VCaP (cell line): ENCODE data around the gene PRKCE.

Experiments used
- H3K27ac ChIP-seq: fragments of 450-650 bp; 2 replicates; pipeline ENCODE4 v1.5.1; 2017
- CTCF ChIP-seq: fragments of 450-650 bp; conservative IDR thresholded peaks from 2 replicates; pipeline ENCODE4 v1.5.1; 2017; ENCODE audit warnings: mild to moderate bottlenecking, moderate library complexity

PRKCE gene

DNA sequence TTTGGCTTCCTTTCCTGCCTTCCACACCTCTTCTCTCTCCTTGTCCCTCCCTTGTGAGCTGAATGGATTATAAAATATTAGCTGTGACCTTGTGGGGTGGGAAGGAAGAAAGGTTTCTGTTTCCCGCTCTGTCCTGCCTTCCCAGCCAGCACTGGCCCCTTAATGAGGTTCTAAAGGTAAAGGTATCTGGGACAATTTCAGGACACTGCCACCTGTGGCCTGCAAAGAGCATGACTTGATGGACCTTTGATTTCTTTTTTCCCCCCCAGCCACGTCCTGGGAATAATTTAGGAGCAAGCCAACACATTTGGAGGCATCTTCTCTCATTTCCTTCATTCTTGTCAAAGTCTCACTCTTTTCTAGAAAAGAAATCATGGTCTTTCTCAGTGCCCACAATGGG lies 399.0 kb downstream of the PRKCE start:
- TF ChIP-seq CTCF = peak; percentile 38
- H3K27ac ChIP-seq = peak overlapping the region; percentile 47

- TF ChIP-seq CTCF = no peak
- no peak overlapping the region for H3K27ac ChIP-seq
Measured at GRCh38 chr2:46051085-46051484, 399.6 kb downstream of the PRKCE start.

GRCh38 chr2:46053564-46053963 lies 402.1 kb downstream of the PRKCE start:
- TF ChIP-seq CTCF = no peak
- no peak overlapping the region for H3K27ac ChIP-seq

DNA sequence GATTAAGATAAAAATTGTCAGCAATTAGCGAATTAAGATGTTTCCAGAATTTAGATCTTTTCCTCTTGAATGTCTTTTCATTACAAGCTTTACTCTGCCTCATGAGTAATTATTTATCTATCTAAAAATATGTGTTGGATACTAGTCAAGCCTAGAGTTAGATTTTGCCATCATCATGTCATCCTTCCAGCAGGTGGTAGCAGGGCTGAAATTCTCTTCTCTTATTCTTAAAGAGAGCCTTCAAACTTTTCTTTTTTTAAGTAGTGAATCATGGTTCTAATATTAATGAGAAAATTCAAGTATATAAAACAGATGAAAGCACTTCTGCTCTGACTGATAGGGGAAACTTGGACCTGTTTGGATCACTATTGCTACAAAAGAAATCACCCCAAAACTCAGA lies 405.1 kb downstream of the PRKCE start:
- no peak for TF ChIP-seq CTCF
- no peak overlapping the region for H3K27ac ChIP-seq

GRCh38 chr2:46058140-46058539 lies 406.7 kb downstream of the PRKCE start:
- H3K27ac ChIP-seq = no peak overlapping the region
- no peak for TF ChIP-seq CTCF

- H3K27ac ChIP-seq = no peak overlapping the region
- peak; percentile 90 for TF ChIP-seq CTCF
Measured at GRCh38 chr2:46062637-46063412, 411.4 kb downstream of the PRKCE start.

- H3K27ac ChIP-seq = no peak overlapping the region
- no peak for TF ChIP-seq CTCF
Measured at GRCh38 chr2:46064396-46064795, 412.9 kb downstream of the PRKCE start.
